Stimulated activated CD4-positive, alpha-beta T cell treated with anti-CD3 and anti-CD28 coated beads, Interleukin-2, amount 100 ng/mL, for 24 hours (primary cell): Measurements from ENCODE around the gene ZDHHC14.
A peak's percentile ranks its signal among the peaks of the same experiment; 100 is the strongest.
"Not testable (repeated sequence)": the region's sequence is repeated elsewhere in the genome, so short reads cannot be mapped to it uniquely, and the experiment has no call there.

Source experiments
- DNase-seq, 2 donors: peaks; one replicate each; pipeline ENCODE4 v3.0.0-alpha.2; 2020

Gene ZDHHC14

DNA sequence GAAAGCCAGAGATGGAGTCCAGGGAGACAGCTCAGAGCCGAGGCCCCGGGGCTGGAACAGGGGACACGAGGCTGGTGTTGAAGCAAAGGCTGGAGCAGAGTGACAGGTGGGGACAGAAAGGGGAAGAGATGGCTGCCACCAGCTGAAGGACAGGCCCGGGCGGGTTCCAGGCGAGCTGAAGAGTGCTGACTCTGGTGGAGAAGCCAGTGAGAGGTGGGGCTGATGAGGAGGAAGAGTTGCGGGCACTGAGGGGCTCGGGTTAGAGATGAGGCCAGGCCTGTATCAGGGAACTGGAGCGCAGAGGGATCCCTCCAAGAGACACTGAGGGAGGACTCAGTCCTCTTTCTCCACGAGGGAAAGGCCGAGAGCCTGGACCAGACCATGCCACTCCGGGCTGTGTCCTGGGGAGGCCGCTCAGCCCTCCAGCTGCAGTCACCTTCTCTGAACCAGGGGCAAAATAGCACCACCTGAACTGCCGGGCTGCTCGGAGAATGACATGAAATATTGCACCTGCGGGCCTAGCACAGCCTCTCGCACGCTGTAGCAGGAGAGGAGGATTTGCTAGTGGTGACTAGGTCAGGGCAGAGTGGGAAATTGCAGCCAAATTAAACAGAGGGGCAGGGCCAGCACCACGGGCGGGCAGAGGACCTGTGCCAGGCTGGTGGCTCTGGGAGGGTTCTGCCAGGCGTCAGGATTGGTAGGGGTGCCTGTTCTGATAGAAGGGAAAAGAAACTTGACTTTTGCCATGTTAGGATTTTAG lies 175.9 kb downstream of the ZDHHC14 start:
- no peak for DNase-seq

- no peak for DNase-seq
Measured at GRCh38 chr6:157557559-157557958, 176.6 kb downstream of the ZDHHC14 start.

GRCh38 chr6:157558049-157558448 lies 177.1 kb downstream of the ZDHHC14 start:
- DNase-seq, result no peak

- no peak for DNase-seq
Measured at GRCh38 chr6:157558487-157559200, 177.7 kb downstream of the ZDHHC14 start.

DNA sequence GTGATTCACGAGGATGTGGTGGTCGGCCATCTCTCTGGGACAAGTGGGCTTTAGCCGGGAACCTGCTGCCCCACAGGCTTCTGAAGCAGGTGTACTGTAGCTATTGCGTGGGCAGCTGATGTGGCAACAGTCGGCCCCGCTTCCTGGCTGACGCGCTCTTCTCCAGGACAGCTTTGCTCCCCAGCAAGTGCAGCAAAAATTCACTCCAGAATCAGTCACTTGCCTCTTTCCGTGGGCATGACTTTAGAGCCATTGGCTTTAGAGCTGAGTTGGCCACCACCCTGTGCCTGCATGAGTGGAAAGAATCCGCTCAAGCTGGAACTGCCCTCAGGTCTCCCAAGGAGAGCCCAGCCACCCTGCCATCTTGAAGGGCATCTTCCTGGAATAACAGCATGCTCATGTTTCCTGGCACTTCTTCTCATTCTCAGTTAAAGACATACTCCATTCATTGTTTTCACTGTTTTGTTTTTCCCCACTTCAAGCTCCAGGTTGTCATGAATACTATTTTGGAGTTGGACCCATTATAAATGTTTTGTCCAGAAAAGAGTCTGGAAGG lies 178.3 kb downstream of the ZDHHC14 start:
- peak in 1 of 2 donors; percentile 4 for DNase-seq

- DNase-seq, result not testable (repeated sequence)
Measured at GRCh38 chr6:157560063-157560462, 179.1 kb downstream of the ZDHHC14 start.

GRCh38 chr6:157560691-157561413 lies 179.9 kb downstream of the ZDHHC14 start:
- DNase-seq, result no peak

DNA sequence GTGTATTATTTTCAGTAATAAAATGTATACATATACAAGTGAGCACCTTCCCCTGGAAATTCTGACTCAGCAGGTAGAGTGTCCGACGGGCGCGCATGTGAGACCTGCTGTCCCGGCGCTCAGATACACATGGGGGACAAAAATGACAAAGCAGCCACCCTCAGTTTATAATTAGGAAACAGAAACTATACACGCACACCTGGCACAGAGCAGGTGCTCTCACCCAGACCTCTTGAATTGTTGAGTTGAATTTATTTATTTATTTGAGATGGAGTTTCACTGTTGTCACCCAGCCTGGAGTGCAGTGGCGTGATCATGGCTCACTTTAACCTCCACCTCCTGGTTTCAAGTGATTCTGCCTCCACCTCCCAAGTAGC lies 180.4 kb downstream of the ZDHHC14 start:
- peak in 1 of 2 donors; percentile 8 for DNase-seq

DNA sequence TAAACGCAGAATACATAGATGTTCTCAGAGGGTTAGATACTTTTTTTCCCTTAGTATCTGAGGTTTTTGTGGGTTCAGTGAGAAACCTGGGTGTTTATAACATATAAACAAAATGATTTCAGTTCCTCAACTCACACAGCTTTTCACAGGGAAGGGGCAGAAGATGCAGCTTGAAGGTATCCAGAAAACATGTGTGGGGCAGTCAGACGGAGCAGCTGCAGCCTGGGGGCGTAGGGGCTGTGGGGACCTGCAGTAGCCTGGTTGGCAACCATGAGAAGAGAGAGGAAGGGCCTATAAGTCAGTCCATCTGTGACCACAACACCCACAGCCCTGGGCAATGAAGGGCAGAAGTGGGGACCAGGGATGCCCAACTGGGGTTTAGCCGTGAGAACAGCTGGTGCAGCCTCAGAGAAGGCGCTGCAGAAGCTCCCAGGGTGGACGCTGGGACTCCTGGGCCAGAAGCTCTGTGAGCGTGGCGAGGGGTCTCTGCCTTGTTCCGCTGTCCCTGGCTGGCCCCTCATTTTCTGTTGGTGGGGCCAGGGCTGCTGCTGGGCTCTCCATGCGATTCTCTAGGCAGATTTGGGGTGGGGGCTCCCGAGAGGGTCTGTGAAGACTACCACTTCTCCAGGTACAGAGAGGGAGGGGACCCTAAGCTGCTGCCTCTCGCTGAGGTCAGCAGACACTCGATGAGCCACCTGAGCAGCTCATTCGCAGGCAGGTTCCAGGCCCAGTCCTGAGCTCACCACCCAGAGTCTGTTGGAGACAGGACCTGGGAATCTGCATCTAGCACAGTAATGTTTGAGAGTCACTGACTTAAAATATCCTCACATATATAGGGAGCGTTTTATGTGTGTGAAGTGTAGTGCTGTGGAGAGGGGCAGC lies 181.2 kb downstream of the ZDHHC14 start:
- DNase-seq, result peak in 1 of 2 donors; percentile 11

- DNase-seq, result peak in 1 of 2 donors; percentile 15
Measured at GRCh38 chr6:157562997-157563396, 182.0 kb downstream of the ZDHHC14 start.

- DNase-seq, result peak in 1 of 2 donors; percentile 15
Measured at GRCh38 chr6:157563611-157564284, 182.8 kb downstream of the ZDHHC14 start.

GRCh38 chr6:157568702-157569101 lies 187.7 kb downstream of the ZDHHC14 start:
- DNase-seq, result no peak

DNA sequence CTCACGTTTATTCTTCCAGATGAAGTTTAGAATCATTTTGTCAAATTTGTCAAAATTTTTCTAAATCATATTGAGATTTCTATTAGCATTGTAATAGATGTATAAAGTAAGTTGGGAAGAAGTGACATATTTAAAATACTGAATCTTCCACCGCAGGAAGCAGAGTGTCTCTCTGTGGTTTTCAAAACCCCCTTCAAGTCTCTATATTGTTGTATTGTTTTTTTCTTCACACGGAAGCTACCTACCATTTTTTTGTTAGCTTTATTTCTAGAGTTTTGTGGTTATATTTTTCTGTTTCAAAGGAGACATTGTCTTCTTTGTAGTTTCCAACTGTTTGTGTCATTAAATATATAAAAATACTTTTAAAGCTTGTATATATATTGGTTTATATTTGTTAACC lies 188.6 kb downstream of the ZDHHC14 start:
- DNase-seq, result peak in 1 of 2 donors; percentile 13

DNA sequence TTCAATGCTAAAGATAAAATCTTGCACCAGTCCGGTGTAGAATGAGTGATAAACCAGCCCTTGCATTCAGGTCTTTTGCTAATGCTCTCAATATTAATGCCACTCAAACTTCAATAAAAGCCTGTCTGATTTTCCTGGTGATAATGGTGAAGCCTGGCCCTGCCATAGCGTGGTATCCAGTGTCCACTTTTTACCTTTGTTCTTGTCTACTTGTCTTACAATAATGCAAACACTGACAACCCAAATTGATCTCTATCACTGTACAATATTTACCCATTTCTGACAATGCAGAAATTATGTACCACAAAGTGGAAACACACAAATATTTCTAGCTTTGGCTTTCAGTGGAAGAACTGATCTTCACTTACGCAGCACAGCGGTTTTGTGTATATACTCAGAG lies 189.1 kb downstream of the ZDHHC14 start:
- DNase-seq, result no peak

- no peak for DNase-seq
Measured at GRCh38 chr6:157570752-157571151, 189.8 kb downstream of the ZDHHC14 start.

- peak in 1 of 2 donors; percentile 6 for DNase-seq
Measured at GRCh38 chr6:157571269-157571668, 190.3 kb downstream of the ZDHHC14 start.

DNA sequence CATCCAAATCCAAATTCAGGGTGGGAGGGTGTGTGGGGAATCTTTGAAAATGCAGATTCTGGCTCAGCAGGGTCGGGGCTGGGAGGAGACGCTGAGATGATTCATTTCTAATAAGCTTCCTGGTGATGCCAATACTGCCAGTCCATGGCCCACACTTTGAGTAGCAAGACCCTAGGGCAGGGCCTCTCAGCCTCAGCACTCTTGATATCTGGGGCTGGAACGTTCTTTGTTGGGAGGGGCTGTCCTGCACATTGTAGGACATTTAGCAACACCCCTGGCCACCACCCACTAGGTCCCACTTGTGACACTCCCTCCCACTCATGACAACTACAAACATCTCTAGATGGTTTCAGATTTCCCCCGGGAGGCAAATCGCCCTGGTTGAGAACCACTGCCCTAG lies 191.0 kb downstream of the ZDHHC14 start:
- peak in 1 of 2 donors; percentile 8 for DNase-seq

- DNase-seq, result peak in 1 of 2 donors; percentile 2
Measured at GRCh38 chr6:157574851-157575424, 193.9 kb downstream of the ZDHHC14 start.

DNA sequence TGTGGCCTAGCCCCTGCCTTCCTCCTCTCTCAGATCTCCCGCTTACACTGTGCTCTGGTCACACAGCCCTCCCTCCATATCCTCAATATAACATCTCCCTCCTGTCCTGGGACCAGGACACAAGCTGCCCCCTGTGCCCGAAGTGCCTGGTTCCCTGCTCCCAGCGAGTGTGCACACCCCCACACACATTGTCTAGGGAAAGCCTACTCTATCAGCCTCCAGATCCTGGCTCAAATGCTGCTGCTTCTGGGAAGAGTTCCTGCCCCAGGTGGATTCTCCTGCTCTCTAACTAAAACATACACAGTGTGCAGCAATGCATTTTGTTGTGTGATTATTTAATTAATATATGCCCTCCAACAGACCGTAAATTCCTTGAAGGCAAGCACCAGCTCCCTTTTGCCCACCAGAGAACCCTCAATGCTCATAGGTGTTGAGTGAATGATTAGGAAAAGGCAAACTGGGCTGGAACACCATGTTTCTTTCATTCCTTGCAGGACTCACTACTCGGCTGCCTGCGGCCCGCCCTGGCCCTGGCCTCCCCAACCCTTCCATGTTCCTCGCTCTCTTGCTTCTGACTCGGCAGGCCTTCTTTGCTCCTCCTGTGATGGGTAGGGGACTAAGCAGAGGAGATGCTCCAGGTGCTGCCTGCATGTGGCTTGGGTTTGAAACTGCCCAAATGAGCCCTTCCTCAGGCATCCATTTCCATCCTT lies 194.6 kb downstream of the ZDHHC14 start:
- peak in 1 of 2 donors; percentile 16 for DNase-seq

DNA sequence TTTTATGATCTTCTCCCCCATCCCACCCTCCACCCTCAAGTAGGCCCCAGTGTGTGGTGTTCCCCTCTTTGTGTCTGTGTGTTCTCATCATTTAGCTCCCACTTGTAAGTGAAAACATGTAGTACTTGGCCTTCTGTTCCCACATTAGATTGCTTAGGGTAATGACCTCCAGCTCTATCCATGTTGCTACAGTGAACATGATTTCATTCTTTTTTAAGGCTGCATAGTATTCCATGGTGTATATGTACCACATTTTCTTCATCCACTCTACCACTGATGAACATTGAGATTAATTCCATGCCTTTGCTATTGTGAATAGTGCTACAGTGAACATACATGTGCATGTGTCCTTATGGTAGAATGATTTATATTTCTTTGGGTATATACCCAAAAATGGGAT lies 196.0 kb downstream of the ZDHHC14 start:
- DNase-seq, result not testable (repeated sequence)
